GM18511 (cell line): ENCODE results near the gene ATP2C1.

Experiments used
- ATAC-seq: cut with Tn5 transposase; IDR thresholded peaks from one replicate; pipeline ENCODE4 v1.9.1; 2021; ENCODE audit warnings: mild to moderate bottlenecking, moderate library complexity; ENCODE audit not compliant: unreplicated experiment

Gene ATP2C1

DNA sequence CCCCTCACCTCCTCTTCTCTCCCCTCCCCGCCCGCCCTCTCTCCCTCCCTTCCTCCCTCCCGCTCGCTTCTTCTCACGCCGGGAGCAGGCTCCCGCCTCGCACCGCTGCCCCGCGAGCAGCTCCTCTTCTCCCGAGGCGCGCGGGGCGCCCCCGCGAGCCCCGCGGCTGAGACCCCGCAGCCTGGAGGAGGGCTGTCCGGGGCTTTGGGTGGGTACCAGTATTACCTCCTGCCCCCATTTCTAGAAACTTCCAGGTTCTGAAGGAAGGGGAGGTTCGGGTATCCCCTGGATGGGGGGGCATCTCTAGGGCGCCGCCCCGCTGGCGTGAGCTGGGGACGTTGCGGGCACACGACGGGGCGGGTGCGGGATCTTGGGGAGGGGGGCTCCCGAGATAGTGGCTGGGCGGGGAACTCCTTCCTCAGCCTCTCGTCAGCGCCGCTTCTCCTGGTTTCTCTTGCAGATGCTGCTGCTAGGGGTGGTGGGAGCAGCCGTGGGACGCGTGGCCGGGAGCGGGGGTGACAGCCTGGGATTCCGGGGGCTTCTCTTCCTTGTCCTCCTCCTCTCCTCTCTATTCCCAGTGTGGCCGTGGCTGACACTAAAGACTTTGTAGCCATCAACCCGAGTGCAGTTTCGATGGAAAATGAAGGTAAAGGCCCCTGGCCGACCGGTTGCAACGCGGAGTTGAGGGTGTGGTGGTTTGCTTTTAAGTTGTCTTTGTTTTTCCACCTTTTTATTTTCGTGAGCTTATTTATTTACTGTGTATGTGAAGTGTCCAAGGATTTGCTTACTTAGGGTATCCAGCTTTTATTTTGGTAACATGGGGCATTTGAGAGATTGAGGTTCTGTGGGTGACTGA, 474 bp downstream of the ATP2C1 start:
- ATAC-seq = peak; percentile 21

DNA sequence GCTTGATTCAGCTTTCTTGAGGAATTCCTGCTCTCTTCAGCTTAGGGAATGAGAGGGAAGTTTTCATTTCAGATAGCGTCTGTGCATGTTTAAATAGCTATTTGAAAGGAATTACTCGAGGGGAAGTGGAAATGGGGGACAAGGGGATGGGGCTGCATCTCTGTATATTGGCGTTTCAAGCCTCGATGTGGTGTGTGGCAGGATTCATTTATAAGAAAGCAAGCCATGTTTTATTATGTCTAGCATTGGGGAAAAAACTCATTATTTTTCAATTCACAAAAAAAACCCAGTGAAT, 1.0 kb downstream of the ATP2C1 start:
- no peak for ATAC-seq

DNA sequence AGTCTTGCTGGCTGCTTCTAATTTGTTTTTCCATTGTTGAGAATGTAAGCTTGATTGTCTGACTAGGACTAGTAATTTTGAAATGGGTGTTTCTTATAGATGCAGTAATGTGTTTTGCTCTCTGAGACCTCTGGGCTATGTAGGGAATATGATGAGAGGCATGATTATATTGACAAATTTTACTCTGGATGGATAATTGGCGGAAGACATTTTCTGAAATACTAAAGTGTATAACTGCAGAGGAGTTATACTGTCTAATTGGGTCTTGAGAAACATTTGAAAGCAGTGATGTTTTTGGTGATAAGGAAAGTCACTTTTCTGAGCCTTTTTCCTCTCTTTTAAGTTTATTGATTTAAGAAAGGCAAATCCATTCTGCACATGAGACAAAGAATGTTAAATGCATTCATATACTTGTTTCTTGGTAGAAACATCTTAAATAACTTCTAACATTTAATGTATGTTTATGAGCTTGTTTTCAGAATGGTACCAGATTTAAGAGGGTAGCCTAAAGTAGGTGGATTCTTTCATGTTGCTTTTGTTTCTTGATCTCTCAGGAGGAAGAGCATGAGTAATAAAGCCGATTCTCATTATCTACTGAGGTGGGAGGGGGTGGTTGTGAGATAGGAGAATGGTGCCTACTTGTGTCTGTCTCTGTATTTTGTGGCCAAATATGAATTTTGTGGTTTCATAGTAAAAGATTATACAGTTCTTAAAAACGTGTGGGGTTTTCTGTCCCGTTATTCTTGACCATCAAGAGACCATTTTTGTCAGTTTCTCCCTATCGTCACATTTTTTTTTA, 2.0 kb downstream of the ATP2C1 start:
- no peak for ATAC-seq

DNA sequence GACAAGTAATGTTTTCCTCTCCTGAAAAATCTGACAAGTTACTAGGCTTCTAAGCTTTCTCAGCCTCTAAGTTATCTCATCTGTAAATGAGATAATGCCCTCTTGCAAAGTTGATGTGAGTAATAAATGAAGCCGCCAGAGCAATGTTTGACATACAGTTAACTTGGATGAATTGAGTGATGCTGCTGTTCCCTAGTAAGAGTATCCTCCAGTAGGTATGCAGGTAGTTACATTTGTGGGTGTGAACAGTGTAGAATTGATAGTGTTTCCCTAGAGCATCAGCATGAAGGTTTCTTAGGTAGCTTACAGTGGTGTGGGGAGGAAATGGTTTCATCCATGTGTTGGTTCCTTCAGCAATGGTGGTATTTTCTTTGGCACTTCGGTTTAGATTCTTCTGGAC, 3.4 kb downstream of the ATP2C1 start:
- ATAC-seq = no peak

DNA sequence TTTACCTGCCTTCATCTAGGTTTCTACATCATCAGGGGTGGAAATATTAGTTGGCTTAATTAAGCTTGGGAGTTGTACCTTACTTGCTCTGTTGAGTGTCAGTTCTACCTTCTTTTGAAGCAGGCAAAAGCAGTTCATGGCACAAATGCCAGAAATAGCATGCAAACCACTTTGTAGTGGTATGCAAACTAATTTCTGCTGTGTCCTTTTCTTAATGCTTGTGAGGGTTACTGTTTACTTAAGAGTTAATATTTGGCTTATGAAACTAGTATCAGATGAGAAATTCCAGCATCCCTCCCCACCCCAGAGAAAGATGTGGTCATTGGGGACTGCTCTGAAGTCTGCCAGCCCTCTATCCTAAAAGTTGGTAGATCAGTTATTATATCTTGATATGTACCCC, 7.1 kb downstream of the ATP2C1 start:
- peak; percentile 65 for ATAC-seq

DNA sequence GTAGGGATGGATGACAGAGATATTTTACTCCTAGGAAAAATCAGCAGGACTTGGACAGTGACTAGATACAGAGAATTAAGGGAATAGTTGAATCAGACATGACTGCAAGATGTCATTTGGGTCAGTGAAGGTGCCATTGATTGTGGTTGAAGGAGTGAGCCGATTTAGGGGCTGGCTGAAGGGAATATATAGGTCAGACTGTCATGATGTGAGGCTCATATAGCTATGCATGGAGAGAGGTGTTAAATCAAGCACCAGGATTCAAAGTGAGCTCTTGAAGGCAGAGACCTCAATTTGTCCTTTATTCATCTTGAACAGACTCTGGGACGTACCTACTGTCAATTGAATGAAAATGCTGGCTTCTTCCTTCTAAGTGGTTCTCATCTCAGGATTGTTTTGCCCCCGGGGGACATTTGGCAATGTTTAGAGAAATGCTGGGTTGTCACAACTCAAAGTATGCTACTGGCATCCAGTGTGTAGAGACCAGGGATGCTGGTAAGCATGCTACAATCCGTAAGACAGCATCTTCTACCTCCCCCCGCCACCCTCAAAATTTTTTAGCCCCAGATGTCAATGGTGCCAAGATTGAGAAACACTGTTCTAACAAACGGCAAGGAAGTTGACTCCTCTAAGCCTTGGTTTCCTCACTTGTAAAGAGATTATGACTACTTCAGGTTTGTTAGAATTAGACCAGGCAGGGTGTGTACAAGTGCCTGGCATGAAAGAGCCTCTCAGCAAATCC, 7.8 kb downstream of the ATP2C1 start:
- ATAC-seq = no peak

DNA sequence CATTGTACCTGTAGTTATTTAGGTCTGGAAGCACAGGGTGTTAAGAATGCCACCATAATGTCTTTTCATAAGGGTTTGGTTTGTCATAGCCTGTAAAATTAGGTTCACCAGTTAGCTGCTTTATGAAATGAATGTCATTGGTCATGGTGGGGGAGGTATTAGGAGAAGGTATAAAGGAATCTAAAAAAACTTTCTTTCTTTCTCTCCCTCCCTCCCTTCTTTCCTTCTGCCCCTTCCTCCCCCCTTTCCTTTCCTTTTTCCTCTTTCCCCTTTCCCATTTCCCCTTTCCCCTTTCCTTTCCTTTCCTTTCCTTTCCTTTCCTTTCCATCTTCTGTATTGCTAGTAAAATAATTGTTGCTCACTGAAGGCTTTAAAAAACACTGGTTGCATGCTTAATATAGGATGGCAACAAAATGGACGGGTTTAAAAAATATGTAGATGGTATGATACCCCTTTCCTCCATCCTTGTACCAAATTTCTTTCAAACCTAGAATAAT, 9.6 kb downstream of the ATP2C1 start:
- ATAC-seq = no peak

DNA sequence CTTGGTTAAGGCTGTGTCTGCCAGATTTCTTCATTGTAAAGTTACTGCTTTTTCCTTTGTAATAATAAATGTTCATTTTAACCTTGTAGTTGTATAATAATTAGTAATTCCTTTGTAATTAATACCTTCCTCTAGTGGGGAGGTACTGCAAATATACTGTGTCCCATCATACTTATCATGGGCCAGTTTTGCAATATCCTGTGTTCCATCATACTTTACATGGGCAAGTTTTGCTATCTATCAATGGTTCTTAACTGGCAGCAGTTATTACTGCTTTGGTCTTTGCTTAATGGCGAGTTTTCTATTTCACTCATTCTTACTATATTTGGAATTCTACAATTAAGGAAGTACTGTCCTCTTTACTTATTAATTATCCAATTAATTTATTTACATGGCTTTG, 10.6 kb downstream of the ATP2C1 start:
- no peak for ATAC-seq

DNA sequence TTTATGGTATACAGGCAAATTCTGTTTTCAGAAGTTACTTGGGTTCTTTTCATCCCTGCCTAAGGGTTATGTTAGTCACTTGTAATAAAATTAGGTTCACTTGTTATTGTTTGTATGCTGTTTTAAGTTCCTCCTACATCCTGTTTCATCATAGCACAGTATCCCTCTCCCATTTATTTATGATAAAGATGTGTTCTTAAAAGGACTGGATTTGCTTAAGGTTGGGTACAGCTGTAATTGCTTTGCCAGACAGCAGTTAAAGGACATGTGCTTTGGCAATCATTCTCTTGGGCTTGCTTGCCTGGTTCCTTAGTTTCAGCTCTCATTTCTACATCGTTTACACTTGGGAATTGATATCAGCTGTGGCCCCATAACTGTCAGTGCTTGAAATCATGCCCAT, 11.7 kb downstream of the ATP2C1 start:
- no peak for ATAC-seq

DNA sequence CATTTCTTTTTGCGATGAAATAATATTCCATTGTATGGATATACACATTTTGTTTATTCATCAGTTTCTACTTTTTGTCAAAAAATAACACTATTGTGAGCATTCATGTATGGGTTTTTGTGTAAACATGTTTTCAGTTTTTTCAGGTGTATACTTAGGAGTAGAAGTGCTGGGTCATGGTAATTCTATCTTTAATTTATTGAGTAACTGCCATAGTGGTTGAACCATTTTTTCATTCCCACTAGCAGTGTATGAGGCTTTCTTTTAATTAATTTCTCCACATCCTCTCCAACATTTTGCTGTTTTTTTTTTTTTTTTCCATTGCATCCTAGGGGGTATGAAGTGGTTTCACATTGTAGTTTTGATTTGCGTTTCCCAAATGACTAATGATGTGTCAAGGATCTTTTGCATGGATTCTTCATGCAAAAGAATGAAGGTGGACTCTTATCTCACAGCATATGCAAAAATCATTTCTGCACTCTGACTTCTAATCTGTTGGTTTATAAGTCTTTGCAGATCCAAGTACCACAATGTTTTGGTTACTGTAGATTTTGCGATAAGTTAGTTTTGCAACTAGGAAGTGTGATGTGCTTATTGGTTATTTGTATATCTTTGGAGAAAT, 12.6 kb downstream of the ATP2C1 start:
- ATAC-seq = no peak

DNA sequence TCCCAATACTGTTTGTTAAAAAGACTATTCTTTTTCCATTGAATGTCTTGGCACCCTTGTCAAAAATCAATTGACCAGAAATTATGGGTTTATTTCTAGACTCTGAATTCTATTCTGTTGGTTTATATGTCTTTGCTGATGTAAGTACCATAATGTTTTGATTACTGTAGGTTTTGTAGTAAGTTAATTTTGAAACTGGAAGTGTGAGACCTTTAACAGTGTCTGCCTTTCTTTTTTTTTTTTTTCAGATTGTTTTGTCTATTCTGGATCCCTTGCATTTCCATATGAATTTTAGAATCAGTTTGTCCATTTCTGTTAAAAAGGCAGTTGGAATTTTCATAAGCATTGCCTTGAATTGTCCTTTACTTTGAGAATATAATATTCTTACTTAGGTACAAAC, 13.6 kb downstream of the ATP2C1 start:
- ATAC-seq = no peak

DNA sequence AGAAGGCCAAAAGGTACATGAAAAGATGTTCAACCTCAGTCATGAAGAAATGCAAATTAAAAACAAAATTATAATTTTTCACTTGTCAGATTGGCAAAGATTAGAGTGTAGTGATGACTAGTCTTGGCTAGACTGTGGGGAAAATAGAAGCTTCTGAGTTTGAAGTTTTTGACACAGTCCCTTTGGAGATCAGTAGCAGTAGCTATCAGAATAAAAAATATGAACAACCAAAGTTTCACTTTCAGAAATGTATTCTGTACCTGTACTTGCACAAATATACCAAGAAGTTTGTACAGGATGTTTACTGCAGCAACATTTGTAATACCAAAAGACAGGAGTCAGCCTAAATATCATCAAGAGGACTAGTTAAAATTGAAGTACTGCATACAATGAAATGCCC, 14.1 kb downstream of the ATP2C1 start:
- no peak for ATAC-seq

DNA sequence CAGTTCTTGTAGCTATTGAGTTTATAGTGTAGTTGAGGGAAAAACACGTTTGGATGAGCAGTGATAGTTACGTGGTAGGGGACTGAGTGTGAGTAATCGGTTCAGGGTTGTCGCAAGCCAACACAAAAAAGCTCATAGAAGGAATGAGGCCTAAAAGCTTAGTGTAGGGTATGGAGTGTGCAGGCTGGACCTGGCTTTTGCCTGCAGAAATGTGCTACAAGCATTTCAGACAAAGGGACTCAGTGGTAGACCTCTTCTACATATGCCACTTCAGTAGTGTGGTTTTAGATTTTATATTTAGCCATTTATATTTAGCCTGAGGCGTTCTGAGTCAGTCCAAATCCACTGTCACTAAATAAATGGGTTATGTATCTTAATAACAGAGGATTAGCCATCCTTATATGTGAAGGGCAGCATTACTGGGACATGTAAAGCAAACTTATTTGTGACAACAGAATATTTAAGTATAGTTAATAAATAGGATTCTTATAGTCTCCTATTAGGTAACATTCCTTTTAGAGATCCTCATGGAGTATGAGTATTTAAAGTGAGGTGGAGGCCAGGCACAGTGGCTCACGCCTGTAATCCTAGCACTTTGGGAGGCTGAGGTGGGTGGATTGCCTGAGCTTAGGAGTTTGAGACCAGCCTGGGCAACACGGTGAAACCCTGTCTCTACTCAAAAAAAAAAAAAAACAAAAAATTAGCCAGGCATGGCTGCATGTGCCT, 21.8 kb downstream of the ATP2C1 start:
- ATAC-seq = no peak

DNA sequence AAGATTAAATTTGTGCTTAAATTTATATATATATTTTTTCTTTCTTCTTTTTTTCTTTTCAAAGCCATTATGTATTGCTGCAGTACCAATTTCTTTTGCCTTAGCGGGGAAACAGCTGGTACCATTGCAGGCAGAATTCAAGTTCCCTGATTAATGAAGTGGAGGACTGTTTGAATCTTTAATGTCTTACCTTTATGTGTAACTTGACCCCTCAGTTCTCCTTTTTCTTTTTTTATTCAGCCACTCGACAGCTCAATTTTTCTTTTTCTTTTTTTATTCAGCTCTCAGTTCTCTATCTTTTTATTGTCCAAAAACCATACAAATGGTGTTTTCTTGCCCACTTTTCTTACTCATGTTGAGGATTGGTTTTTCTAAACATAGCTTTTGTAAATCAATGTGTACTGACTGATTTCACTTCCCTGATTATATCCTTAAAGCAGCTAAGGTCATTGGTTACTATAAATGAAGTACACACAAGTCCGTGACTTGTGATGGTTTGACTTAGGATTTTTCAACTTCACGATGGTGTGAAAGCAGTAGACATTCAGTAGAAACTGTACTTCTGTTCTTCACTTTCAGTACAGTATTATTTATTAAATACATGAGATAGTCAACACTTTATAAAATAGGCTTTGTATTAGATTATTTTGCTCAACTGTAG, 22.8 kb downstream of the ATP2C1 start:
- peak; percentile 84 for ATAC-seq

DNA sequence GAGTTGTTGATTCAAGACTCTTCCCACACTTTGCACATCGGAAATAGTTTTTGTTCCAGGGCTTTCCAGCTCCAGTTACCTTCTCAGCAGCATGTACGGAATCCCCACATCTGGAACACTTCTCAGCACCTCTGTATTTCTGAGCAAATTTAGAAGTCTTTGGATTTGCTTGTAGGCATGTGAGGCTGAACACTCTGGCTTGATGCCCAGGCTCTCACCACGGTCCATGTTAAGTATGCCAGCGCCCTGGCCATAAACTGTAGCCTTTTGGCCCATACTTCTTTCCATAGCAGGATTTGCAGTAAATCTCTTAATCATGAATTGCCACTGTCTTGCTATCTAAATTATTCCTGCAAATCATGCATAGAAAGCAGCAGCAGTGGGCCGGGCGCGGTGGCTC, 24.4 kb downstream of the ATP2C1 start:
- no peak for ATAC-seq

DNA sequence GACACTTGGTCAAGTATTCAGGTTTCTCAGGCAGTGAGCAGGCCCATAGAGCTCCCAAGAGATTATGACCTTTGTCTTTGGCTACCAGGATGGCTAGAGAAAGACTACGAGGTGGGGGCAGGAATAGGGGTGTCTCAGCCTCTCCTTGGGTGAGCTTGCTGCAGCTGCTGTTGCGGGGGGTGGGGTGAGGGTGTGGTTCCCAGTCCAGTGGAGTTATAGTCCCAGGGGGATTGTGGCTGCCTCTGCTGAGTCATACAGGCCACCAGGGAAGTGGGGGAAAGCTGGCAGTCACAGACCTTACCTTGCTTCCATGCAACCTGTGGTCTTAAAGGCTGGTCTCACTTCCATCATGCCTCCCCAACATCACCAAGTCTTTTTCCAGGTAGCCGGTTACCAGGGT, 31.7 kb downstream of the ATP2C1 start:
- peak; percentile 77 for ATAC-seq

DNA sequence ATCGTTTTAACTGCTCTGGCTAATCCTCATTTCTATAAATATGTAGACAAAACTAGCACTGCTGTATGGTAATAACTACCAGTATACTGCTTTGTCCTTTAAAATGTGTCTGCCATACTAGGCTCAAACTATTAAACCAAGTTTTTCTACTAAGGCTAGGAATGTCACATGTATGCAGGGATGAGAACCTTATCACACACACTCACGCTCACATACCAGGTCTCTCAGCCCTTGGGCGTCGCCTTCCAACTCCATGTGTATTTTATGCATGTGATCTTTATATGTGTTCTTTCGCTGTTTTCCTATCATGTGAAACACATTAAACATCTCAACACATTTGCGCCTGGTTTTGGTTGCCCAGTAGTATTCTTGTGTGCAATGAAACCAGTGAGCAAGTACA, 32.6 kb downstream of the ATP2C1 start:
- no peak for ATAC-seq

DNA sequence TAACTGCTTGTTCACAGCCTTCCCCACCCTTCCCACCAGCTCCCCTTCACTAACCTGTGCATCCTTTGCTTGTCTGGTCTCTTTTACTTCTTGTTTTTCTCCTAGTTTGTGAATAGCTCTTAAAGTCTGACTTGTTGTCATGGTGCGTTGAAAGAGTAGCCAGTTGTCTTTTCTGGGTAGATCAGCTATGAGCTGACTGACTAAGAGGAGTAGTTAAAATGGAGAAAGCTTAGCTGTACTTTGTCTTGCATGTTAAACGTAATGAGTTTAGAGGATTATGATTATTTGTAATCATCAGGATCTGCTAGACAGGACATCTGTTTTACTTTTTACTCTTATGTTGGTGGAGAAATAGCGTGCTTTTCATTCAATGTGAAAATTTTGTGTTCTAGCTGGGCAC, 35.9 kb downstream of the ATP2C1 start:
- ATAC-seq = no peak

DNA sequence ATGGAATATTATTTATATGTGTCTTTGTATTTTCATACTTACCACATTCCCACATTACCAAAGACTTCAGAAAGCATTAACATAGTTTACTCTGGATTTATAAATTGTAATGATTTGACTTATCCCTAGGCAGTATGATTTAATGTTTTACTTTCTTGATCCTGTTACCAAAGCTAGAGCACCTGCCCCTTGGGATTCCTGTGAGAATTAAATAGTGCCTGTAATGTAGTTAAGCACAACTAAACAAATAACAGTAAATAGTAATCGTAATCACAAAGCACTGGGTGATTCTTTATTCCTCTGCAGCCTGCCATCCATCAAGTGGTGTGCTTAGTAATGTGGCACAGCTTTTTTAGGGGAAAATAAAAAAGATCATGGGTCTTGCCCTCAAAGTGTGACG, 39.1 kb downstream of the ATP2C1 start:
- ATAC-seq = no peak

DNA sequence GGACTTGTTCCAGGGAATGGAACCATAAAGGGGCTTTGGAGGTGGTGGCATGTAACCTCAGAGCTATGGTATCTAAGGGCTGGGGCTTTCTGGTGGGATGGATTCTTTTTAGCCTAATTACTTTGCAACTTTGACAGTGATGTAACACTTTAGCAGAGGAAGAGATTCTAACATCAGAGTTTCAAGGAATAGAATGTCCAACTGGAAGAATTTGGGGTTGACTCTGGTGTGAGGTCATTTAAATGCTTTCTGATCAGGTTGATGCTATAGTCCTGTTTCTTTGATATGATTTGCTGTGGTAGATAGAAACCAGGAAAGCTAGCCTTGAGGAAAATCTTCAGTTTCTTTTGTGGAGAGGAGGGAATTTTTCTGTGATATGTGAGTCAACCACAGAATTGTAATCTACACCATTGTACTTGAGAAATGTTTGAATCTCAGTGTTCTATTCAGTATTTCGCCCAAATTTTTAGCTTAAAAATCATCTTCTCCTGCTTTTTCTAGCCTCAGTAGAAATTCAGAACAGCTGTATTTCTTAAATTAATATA, 40.0 kb downstream of the ATP2C1 start:
- ATAC-seq = no peak
